ENCODE data around the gene PRR16.

DNA sequence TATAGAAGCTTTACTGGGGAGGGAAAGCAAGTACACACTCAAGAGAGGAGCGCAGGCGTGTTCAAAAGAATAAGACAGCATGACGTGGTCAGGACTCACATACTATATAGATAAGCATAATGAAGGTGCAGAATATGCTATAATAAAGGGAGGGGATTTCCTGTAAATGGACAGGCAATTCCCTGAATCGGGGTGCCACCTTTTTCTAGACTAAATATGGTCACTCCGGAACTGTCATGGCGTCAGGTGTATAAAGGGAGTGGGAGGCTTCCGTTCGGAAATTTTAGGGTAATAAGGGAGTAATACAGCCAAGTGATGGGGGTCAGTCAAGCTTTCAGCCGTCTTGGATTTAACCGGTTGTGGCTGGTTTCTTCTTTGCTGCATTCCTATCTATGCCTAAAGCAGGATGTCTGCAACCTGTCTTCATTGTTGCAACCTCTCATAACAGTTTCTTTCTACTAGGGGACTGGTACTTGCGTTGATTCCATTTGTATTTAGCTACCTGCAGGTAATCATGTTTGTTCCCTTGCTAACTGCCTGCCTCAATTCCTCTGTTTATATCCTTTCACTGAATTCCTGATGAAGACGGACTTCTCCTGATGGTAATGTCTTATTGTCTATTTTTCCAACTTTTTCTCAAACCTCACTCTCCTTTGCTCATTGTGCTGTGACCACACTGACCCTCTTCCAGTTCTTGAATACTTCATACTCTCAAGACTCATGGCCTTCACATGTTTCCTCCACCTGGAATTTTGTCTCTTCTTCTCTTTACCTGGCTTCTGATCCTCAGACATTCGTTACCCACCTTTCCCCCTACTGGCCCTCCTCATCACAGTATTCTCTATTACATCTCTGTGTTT, 48.9 kb downstream of the PRR16 start:
- TF ChIP-seq POLR2AphosphoS5 (IDR thresholded peaks at IDR 0.05; ENCODE audit: low read depth) (no peak), REST (IDR thresholded peaks at IDR 0.05; ENCODE audit: insufficient replicate concordance, low read depth) (no peak), CTCF (IDR thresholded peaks at IDR 0.05; ENCODE audit: insufficient read depth, low read length) (no peak), GABPA (IDR thresholded peaks at IDR 0.05; ENCODE audit: low read depth) (no peak), SPI1 (IDR thresholded peaks at IDR 0.05; ENCODE audit: borderline replicate concordance, low read depth) (no peak)
